ENCODE measurements around the gene RHO. TPM values are rescaled to one million over a fixed set of nuclear protein-coding genes. Genes with fewer than 3 reads are reported as not detected.

The RHO gene
- total RNA-seq, 2 donors from 2014 or later = not detected

DNA sequence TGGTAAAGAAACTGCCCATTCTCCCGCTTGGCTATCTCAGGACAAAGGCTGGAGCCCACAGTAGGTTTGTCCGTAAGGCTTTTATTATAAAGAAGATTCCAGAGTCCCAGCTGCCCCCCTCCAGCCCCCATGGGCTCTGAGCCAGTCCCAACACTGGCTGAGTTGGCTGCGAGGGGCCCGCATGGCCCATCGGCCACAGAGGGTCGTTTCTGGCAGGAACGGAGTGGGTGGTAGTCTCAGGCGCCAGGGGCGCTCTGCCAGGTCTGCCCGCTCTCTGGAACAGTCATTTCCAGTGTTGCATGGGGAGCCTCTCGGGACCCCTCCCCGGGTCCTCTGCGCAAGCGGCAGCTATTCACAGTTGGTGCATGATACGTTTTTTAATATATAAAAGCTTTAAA is 26.7 kb downstream of the RHO start:
- Histone ChIP-seq H3K27ac (no peak overlapping the region), H3K36me3 (replicated peaks in 1 of 2; ENCODE audit: insufficient read depth in 1 of 2, low read depth in 2 of 2) (no peaks in the 10 kb centered on the region), H3K27me3 (no peaks in the 10 kb centered on the region), H3K9me3 (no peaks in the 10 kb centered on the region), H3K4me3 (no peak overlapping the region), H3K4me1 (peaks cover 11% of the 10 kb centered on the region)
- intact Hi-C loops (cut with DNase I) = no loop called here
- TF ChIP-seq POLR2A (IDR thresholded peaks at IDR 0.05) = no peak
- TF ChIP-seq, protein P1, sequence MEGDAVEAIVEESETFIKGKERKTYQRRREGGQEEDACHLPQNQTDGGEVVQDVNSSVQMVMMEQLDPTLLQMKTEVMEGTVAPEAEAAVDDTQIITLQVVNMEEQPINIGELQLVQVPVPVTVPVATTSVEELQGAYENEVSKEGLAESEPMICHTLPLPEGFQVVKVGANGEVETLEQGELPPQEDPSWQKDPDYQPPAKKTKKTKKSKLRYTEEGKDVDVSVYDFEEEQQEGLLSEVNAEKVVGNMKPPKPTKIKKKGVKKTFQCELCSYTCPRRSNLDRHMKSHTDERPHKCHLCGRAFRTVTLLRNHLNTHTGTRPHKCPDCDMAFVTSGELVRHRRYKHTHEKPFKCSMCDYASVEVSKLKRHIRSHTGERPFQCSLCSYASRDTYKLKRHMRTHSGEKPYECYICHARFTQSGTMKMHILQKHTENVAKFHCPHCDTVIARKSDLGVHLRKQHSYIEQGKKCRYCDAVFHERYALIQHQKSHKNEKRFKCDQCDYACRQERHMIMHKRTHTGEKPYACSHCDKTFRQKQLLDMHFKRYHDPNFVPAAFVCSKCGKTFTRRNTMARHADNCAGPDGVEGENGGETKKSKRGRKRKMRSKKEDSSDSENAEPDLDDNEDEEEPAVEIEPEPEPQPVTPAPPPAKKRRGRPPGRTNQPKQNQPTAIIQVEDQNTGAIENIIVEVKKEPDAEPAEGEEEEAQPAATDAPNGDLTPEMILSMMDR (IDR thresholded peaks at IDR 0.05) = no peak
- ATAC-seq = no peak
- no peak for DNase-seq
- 68 to 77% methylated on average over 10 to 15 of the region's 15 CpGs for WGBS, 2 donors

DNA sequence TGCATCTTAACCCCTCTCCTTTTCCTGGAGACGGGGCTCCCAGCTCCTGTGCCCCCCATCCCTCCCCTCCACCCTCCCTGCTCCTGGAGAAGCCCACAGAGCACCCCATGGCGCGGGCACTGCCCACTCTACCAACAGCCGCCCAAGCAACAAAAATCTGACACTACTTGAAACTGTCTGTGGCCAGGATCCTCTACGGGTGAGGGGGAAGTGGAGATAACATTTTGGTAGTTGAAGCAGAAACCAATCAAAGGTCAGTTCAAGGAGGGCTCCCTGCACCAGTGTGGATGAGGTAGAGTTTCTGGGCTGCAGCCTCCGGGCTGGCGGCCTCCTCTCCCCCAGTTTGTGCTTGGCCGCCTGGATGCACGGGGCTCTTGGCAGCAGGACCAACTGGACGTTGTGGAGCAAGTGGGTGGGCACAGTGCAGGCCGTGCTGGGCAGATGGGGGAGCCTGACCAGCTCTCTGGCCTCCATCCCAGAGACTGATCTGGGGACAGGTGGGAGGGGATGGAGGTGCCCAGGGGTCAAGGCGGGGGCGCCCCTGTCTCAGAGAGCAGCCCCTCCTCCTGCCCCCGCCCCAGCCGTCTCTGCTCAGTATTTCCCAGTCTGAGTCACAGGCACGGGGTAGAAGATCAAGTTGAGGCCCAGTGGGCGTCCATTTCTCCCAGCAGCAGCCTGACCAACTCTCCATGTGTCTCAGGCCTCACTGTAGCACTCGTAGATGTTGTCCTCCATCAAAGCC is 27.3 kb downstream of the RHO start:
- intact Hi-C loops (cut with DNase I) = no loop called here
- H3K4me3 ChIP-seq = no peak overlapping the region
- no peaks in the 10 kb centered on the region for H3K9me3 ChIP-seq
- TF ChIP-seq, protein P1 (IDR thresholded peaks at IDR 0.05) = no peak
- no peak for TF ChIP-seq POLR2A (IDR thresholded peaks at IDR 0.05)
- no peak overlapping the region for H3K27ac ChIP-seq
- ATAC-seq (no peak), DNase-seq (no peak)
- H3K27me3 ChIP-seq = no peaks in the 10 kb centered on the region
- H3K36me3 ChIP-seq (replicated peaks in 1 of 2; ENCODE audit: insufficient read depth in 1 of 2, low read depth in 2 of 2) = no peaks in the 10 kb centered on the region
- WGBS, 2 donors = 87 to 92% methylated on average over 5 to 18 of the region's 18 CpGs
- peaks cover 11% of the 10 kb centered on the region for H3K4me1 ChIP-seq

DNA sequence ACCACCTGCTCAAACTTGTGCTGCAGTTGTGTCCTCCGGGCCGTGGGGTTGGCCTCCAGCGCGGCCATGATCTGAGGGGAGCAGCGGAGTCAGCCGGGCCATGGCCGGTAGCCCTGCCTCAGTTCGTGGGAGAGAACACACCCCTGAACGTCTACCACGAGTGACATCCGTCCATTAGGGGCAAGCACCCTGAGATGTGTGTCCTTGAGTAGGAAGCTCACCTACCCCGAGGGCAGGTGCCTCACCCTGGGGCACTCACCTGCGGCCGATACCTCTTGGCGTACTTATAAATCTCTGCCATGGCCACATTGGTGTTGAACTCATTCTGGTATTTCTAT is 27.9 kb downstream of the RHO start:
- Histone ChIP-seq H3K4me1 (peaks cover 11% of the 10 kb centered on the region), H3K27ac (no peak overlapping the region), H3K27me3 (no peaks in the 10 kb centered on the region), H3K36me3 (replicated peaks in 1 of 2; ENCODE audit: insufficient read depth in 1 of 2, low read depth in 2 of 2) (no peaks in the 10 kb centered on the region), H3K4me3 (no peak overlapping the region), H3K9me3 (no peaks in the 10 kb centered on the region)
- no peak for ATAC-seq
- intact Hi-C loops (cut with DNase I) = no loop called here
- TF ChIP-seq POLR2A (IDR thresholded peaks at IDR 0.05) = no peak
- TF ChIP-seq, protein P1 (IDR thresholded peaks at IDR 0.05) = no peak
- no peak for DNase-seq
- WGBS, 2 donors = 84 to 93% methylated on average over 10 to 11 of the region's 15 CpGs

DNA sequence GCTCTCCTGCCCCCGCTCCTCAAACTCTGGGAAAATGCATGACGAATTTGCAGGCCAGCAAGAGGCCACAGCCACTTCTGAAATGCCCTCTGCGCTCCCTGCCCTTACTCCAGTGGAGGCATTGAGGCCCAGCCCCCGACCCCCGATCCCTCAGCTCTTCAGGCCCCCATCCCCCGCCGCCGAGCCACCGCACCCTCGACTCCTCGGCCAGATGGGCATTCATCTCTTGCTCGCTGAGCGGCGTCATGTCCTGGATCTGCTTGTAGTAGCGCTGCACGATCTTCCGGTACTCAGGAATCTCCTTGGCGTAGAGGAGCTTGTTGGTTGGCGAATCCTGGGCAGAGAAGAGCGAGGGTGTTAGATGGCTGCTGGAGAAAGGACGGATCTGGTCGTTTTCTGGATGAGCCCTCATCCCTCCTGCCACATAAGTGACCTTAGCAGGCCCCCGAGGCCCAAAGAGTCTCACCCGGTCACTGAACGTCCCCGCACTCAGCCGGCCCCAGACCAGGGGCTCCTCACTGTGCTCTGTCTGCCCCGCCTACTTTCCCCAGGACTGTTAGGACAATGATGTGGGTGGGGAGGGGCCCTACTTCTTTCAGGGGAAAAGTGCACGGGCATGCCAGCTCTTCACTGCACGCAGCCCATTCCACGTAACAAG is 28.6 kb downstream of the RHO start:
- no peak for ATAC-seq
- TF ChIP-seq, protein P1 (IDR thresholded peaks at IDR 0.05) = no peak
- no peak for TF ChIP-seq POLR2A (IDR thresholded peaks at IDR 0.05)

DNA sequence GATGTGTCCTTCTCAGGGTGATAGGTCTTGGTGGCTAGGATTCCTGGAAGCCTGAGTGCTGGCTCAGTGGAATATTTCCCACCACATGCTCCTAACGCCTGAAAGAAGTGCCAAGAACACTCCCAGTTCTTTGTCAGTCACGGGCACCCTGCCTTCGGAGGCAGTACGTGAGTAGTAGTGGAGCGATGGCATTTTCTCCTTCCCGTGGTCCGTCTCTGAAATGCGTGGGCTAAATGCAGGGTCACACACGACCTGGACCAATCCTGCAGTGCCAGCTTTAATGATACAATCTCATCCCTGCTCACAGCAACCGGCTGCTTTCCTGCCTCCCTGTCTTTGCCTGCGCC is 29.1 kb downstream of the RHO start:
- WGBS, 2 donors = 74 to 88% methylated on average over 11 of the region's 11 CpGs
- Histone ChIP-seq H3K4me3 (no peak overlapping the region), H3K9me3 (no peaks in the 10 kb centered on the region), H3K36me3 (replicated peaks in 1 of 2; ENCODE audit: insufficient read depth in 1 of 2, low read depth in 2 of 2) (no peaks in the 10 kb centered on the region), H3K27me3 (no peaks in the 10 kb centered on the region), H3K27ac (no peak overlapping the region), H3K4me1 (peaks cover 11% of the 10 kb centered on the region)
- intact Hi-C loops (cut with DNase I) = no loop called here
- ATAC-seq = no peak
- TF ChIP-seq POLR2A (IDR thresholded peaks at IDR 0.05) = no peak
- TF ChIP-seq, protein P1 (IDR thresholded peaks at IDR 0.05) = no peak
- DNase-seq = no peak

More for the DNA sequence above, 28.6 kb downstream of the RHO start:
- WGBS, 2 donors = 89 to 95% methylated on average over 20 to 31 of the region's 31 CpGs
- H3K36me3 ChIP-seq (replicated peaks in 1 of 2; ENCODE audit: insufficient read depth in 1 of 2, low read depth in 2 of 2) = no peaks in the 10 kb centered on the region
- DNase-seq = no peak
- H3K27me3 ChIP-seq = no peaks in the 10 kb centered on the region
- no peak overlapping the region for H3K4me3 ChIP-seq
- H3K27ac ChIP-seq = no peak overlapping the region
- intact Hi-C loops (cut with DNase I) = no loop called here
- H3K4me1 ChIP-seq = peaks cover 11% of the 10 kb centered on the region
- H3K9me3 ChIP-seq = no peaks in the 10 kb centered on the region

Measured in body of pancreas (tissue), 4 donors.